AG09319 (cell line): Measurements from ENCODE around the gene MOSMO.

Experiments
- DNase-seq: peaks from one replicate; pipeline ENCODE4 v3.0.0-alpha.2; 2010; ENCODE audit warnings: low read depth; ENCODE audit errors: extremely low read depth
- CTCF ChIP-seq: IDR thresholded peaks from 2 replicates; pipeline ENCODE4 v1.5.1; 2011; ENCODE audit warnings: low read depth, mild to moderate bottlenecking, inconsistent platforms, low read length, moderate library complexity

The MOSMO gene

GRCh38 chr16:22050963-22051362 is 43.1 kb downstream of the MOSMO start:
- TF ChIP-seq CTCF, result no peak
- DNase-seq, result no peak

GRCh38 chr16:22052980-22053379 is 45.1 kb downstream of the MOSMO start:
- no peak for TF ChIP-seq CTCF
- DNase-seq, result no peak

GRCh38 chr16:22053921-22054341 is 46.0 kb downstream of the MOSMO start:
- TF ChIP-seq CTCF, result no peak
- DNase-seq, result no peak

- DNase-seq, result no peak
- no peak for TF ChIP-seq CTCF
Measured at GRCh38 chr16:22054847-22055590, 47.1 kb downstream of the MOSMO start.

GRCh38 chr16:22055881-22056280 is 48.0 kb downstream of the MOSMO start:
- DNase-seq, result no peak
- TF ChIP-seq CTCF, result no peak

- TF ChIP-seq CTCF, result no peak
- DNase-seq, result no peak
Measured at GRCh38 chr16:22063888-22064467, 56.1 kb downstream of the MOSMO start.

GRCh38 chr16:22065252-22065651 is 57.3 kb downstream of the MOSMO start:
- no peak for TF ChIP-seq CTCF
- no peak for DNase-seq
